Peyer's patch (tissue), 4 donors: Measurements from ENCODE around the gene C9orf40.

Source experiments
- POLR2A ChIP-seq, 2 donors: fragments of 450-650 bp; IDR thresholded peaks; one replicate each; pipeline ENCODE4 v1.5.1; 2017; ENCODE audit warnings: antibody characterized with exemption in 2 of 2, mild to moderate bottlenecking in 2 of 2, moderate library complexity in 2 of 2
- TF ChIP-seq, protein P1 (sequence below), 6 experiments: fragments of 450-650 bp in 4 of 6; fragments of 200-600 bp in 2 of 6; sonication (generic) in 1 of 6; IDR thresholded peaks; one replicate each; pipeline ENCODE4 v1.5.1; 2017 to 2019; ENCODE audit warnings: antibody characterized with exemption in 6 of 6, mild to moderate bottlenecking in 3 of 6, moderate library complexity in 1 of 6

DNA sequence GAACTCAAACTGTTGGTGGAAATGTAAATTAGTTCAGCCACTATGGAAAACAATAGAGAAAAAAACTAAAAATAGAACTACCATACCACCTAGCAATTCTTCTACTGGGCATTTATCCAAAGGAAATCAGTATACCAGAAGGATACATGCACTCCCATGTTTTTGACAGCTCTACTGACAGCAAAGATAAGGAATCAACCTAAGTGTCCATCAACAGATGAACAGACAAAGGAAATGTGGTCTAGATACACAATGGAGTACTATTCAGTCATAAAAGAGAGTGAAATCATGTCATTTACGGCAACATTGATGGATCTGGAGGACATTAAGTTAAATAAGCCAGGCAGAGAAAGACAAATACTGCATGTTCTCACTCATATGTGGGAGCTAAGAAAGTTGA, 21.8 kb upstream of the C9orf40 start:
- TF ChIP-seq POLR2A (IDR thresholded peaks at IDR 0.05), result no peak
- TF ChIP-seq, protein P1, sequence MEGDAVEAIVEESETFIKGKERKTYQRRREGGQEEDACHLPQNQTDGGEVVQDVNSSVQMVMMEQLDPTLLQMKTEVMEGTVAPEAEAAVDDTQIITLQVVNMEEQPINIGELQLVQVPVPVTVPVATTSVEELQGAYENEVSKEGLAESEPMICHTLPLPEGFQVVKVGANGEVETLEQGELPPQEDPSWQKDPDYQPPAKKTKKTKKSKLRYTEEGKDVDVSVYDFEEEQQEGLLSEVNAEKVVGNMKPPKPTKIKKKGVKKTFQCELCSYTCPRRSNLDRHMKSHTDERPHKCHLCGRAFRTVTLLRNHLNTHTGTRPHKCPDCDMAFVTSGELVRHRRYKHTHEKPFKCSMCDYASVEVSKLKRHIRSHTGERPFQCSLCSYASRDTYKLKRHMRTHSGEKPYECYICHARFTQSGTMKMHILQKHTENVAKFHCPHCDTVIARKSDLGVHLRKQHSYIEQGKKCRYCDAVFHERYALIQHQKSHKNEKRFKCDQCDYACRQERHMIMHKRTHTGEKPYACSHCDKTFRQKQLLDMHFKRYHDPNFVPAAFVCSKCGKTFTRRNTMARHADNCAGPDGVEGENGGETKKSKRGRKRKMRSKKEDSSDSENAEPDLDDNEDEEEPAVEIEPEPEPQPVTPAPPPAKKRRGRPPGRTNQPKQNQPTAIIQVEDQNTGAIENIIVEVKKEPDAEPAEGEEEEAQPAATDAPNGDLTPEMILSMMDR (IDR thresholded peaks at IDR 0.05), result no peak
